ENCODE results near the gene ARFRP1.

The ARFRP1 gene

GRCh38 chr20:63743210-63743970 lies 35.6 kb upstream of the ARFRP1 start:
- DNase-seq: no peak

GRCh38 chr20:63742381-63743024 lies 34.7 kb upstream of the ARFRP1 start:
- no peak for DNase-seq

GRCh38 chr20:63741676-63742380 lies 34.1 kb upstream of the ARFRP1 start:
- no peak for DNase-seq

- DNase-seq: no peak
Observed at GRCh38 chr20:63741354-63741675, 33.5 kb upstream of the ARFRP1 start.

GRCh38 chr20:63740627-63741353 lies 33.0 kb upstream of the ARFRP1 start:
- peak; percentile 43 for DNase-seq

GRCh38 chr20:63740070-63740626 lies 32.4 kb upstream of the ARFRP1 start:
- peak; percentile 73 for DNase-seq

- DNase-seq: peak; percentile 83
Observed at GRCh38 chr20:63739130-63740069, 31.6 kb upstream of the ARFRP1 start, which contains the start of gene SLC2A4RG. TSS of gene SLC2A4RG (plus strand) at chr20:63739776. CDS start at chr20:63739913, 137 bp downstream.

- peak; percentile 36 for DNase-seq
Observed at GRCh38 chr20:63738687-63739129, 30.9 kb upstream of the ARFRP1 start.

- peak; percentile 35 for DNase-seq
Observed at GRCh38 chr20:63737945-63738686, 30.3 kb upstream of the ARFRP1 start.

- DNase-seq: no peak
Observed at GRCh38 chr20:63737695-63737944, 29.8 kb upstream of the ARFRP1 start.

GRCh38 chr20:63736893-63737694 lies 29.3 kb upstream of the ARFRP1 start:
- peak; percentile 56 for DNase-seq

GRCh38 chr20:63735859-63736718 lies 28.3 kb upstream of the ARFRP1 start, which contains the start of gene LIME1:
TSS of gene LIME1 (plus strand) at chr20:63736664. CDS start at chr20:63737550, 886 bp downstream.
- peak; percentile 84 for DNase-seq

GRCh38 chr20:63734946-63735858 lies 27.4 kb upstream of the ARFRP1 start:
- DNase-seq: no peak

GRCh38 chr20:63734111-63734945 lies 26.6 kb upstream of the ARFRP1 start:
- no peak for DNase-seq

GRCh38 chr20:63733579-63734081 lies 25.9 kb upstream of the ARFRP1 start:
- DNase-seq: no peak

GRCh38 chr20:63733117-63733516 lies 25.3 kb upstream of the ARFRP1 start:
- no peak for DNase-seq

Data from CD4-positive, alpha-beta T cell treated with Interleukin-12 subunit alpha and Interleukin-12 subunit beta, for 1 hour (primary cell).